Natural killer cell (primary cell): ENCODE data around the gene CST6. TPM values are rescaled to one million over a fixed set of nuclear protein-coding genes. Genes with fewer than 3 reads are reported as not detected.

Experiments used
- ATAC-seq, 3 donors: fragments of 150-1000 bp in 2 of 3; fragments of 200-7000 bp in 1 of 3; cut with Tn5 transposase; 1 replicate in 1 of 3; 2 replicates in 2 of 3; pipeline ENCODE4 v1.10.0; 2021; ENCODE audit warnings: mild to moderate bottlenecking in 2 of 3, moderate library complexity in 2 of 3
- DNase-seq, 2 donors: peaks; one replicate each; pipeline versions ENCODE4 v3.0.0 to v3.0.0-alpha.2; 2013 to 2021; ENCODE audit warnings: mixed read lengths in 1 of 2
- H3K27ac ChIP-seq: one replicate; pipeline ENCODE4 v1.5.1; 2013; ENCODE audit warnings: mild to moderate bottlenecking, low read length
- H3K27me3 ChIP-seq: one replicate; pipeline ENCODE4 v1.6.1; 2013; ENCODE audit warnings: low read length; ENCODE audit not compliant: control insufficient read depth, insufficient read depth
- H3K36me3 ChIP-seq: one replicate; pipeline ENCODE4 v1.6.1; 2013; ENCODE audit warnings: low read length; ENCODE audit not compliant: control insufficient read depth, insufficient read depth
- H3K4me1 ChIP-seq: one replicate; pipeline ENCODE4 v1.6.1; 2013; ENCODE audit warnings: low read length; ENCODE audit not compliant: control insufficient read depth, insufficient read depth
- H3K4me3 ChIP-seq: one replicate; pipeline ENCODE4 v1.5.1; 2013; ENCODE audit warnings: low read length
- H3K9me3 ChIP-seq: one replicate; pipeline ENCODE4 v1.6.1; 2013; ENCODE audit warnings: low read length; ENCODE audit not compliant: control insufficient read depth, insufficient read depth
- H3K27ac Mint-ChIP-seq, 2 donors: one replicate each; pipeline ENCODE4 v1.8.0; 2022; ENCODE audit warnings: mild to moderate bottlenecking in 2 of 2, mixed read lengths in 2 of 2, moderate library complexity in 1 of 2
- H3K27me3 Mint-ChIP-seq, 2 donors: one replicate each; pipeline ENCODE4 v1.8.0; 2022; ENCODE audit warnings: low read depth in 2 of 2, mixed read lengths in 2 of 2
- H3K36me3 Mint-ChIP-seq: one replicate; pipeline ENCODE4 v1.8.0; 2022; ENCODE audit warnings: mixed read lengths
- H3K4me1 Mint-ChIP-seq, 2 donors: one replicate each; pipeline ENCODE4 v1.8.0; 2022; ENCODE audit warnings: mixed read lengths in 2 of 2
- H3K4me3 Mint-ChIP-seq: one replicate; pipeline ENCODE4 v1.8.0; 2022; ENCODE audit warnings: mild to moderate bottlenecking, moderate library complexity, mixed read lengths
- H3K9me3 Mint-ChIP-seq, 2 donors: one replicate each; pipeline ENCODE4 v1.8.0; 2022; ENCODE audit warnings: mixed read lengths in 2 of 2
- CTCF ChIP-seq: fragments of 200-600 bp; IDR thresholded peaks from one replicate; pipeline ENCODE4 v1.8.0; 2022; ENCODE audit warnings: antibody characterized with exemption
- whole genome bisulfite sequencing: methylation state at CpG from one replicate; pipeline ENCODE4 v1.1.7; 2013; ENCODE audit warnings: missing lambda C conversion rate; ENCODE audit not compliant: insufficient coverage; 5-methylcytosine and 5-hydroxymethylcytosine counted together
- intact Hi-C: fragments of 100-400 bp; cut with micrococcal nuclease; formaldehyde crosslinking; loops from one replicate; pipeline ENCODE4 v1.14.2; 2022
- total RNA-seq, 4 donors: library from RNA; stranded (reverse); fragments of 120-200 nt in 1 of 4; gene quantifications; one replicate each; pipeline versions ENCODE4 v1.2.3 to v1.2.4, GENCODE V29; 2013 to 2022

Gene CST6
- total RNA-seq, 3 donors from 2014 or later (not counting 1 experiment from before 2014, with no cell fraction given), result not detected

GRCh38 chr11:65988791-65989592 lies 22.8 kb upstream of the CST6 start:
- H3K4me1 ChIP-seq, result no peaks in the 10 kb centered on the region
- DNase-seq (peak; percentile 85 to 97), ATAC-seq (peak; percentile 96 to 100 (median 98))
- Mint-ChIP-seq H3K36me3 (no peaks in the 10 kb centered on the region), H3K4me1 (peaks cover 6 to 7% of the 10 kb centered on the region in 2 donors), H3K27ac (peak overlapping the region; percentile 83), H3K9me3 (no peaks in the 10 kb centered on the region), H3K4me3 (no peak overlapping the region), H3K27me3 (no peaks in the 10 kb centered on the region)
- WGBS, result 15% methylated on average over 10 of the region's 10 CpGs
- H3K36me3 ChIP-seq, result no peaks in the 10 kb centered on the region
- no peak overlapping the region for H3K4me3 ChIP-seq
- intact Hi-C loops, result loop anchor here (1.0 to 10.0 kb wide), 7 partner anchors 28 to 444 kb away; partner anchors contain the start of genes AP5B1 and SART1
- H3K9me3 ChIP-seq, result no peaks in the 10 kb centered on the region
- peak; percentile 99 for TF ChIP-seq CTCF
- peak overlapping the region; percentile 3 for H3K27ac ChIP-seq
- no peaks in the 10 kb centered on the region for H3K27me3 ChIP-seq

GRCh38 chr11:65992056-65992455 lies 19.8 kb upstream of the CST6 start:
- Histone ChIP-seq H3K36me3 (peaks cover under 1% of the 10 kb centered on the region), H3K27me3 (no peaks in the 10 kb centered on the region), H3K4me3 (no peak overlapping the region), H3K9me3 (no peaks in the 10 kb centered on the region), H3K27ac (no peak overlapping the region), H3K4me1 (no peaks in the 10 kb centered on the region)
- Mint-ChIP-seq H3K27ac (no peak overlapping the region), H3K27me3 (no peaks in the 10 kb centered on the region), H3K4me1 (peaks cover 6 to 12% of the 10 kb centered on the region in 2 donors), H3K9me3 (no peaks in the 10 kb centered on the region), H3K36me3 (no peaks in the 10 kb centered on the region), H3K4me3 (no peak overlapping the region)
- intact Hi-C loops, result no loop called here
- 91% methylated on average over 5 of the region's 5 CpGs for WGBS
- no peak for TF ChIP-seq CTCF
- ATAC-seq, result no peak
- no peak for DNase-seq

- Mint-ChIP-seq H3K4me3 (no peak overlapping the region), H3K27ac (no peak overlapping the region), H3K9me3 (no peaks in the 10 kb centered on the region), H3K27me3 (no peaks in the 10 kb centered on the region), H3K4me1 (peaks cover 15 to 34% of the 10 kb centered on the region in 2 donors), H3K36me3 (no peaks in the 10 kb centered on the region)
- peaks cover 33% of the 10 kb centered on the region for H3K36me3 ChIP-seq
- DNase-seq (no peak), ATAC-seq (no peak)
- no peak overlapping the region for H3K4me3 ChIP-seq
- intact Hi-C loops, result no loop called here
- no peaks in the 10 kb centered on the region for H3K27me3 ChIP-seq
- H3K27ac ChIP-seq, result no peak overlapping the region
- WGBS, result 96% methylated on average over 2 of the region's 2 CpGs
- no peaks in the 10 kb centered on the region for H3K9me3 ChIP-seq
- H3K4me1 ChIP-seq, result peaks cover 14% of the 10 kb centered on the region
- no peak for TF ChIP-seq CTCF
Measured at GRCh38 chr11:65997286-65997685, 14.5 kb upstream of the CST6 start.
